K562 (cell line): ENCODE measurements around the gene YTHDF1.

Experiments
- ATF7 ChIP-seq: fragments of 450-650 bp; IDR thresholded peaks from 2 replicates; pipeline ENCODE4 v1.7.1; 2014; ENCODE audit warnings: mild to moderate bottlenecking, moderate library complexity
- BRCA1 ChIP-seq, 2 experiments: fragments of 450-650 bp in 1 of 2; sonication (generic) in 1 of 2; formaldehyde crosslinking in 1 of 2; IDR thresholded peaks; 2 replicates each; pipeline versions ENCODE4 v1.5.0 to v1.6.1; 2017 to 2020; ENCODE audit warnings: mild to moderate bottlenecking in 1 of 2, missing genetic modification reagents in 1 of 2
- HMG20B ChIP-seq: fragments of 250-450 bp; sonication (Bioruptor Pico); IDR thresholded peaks from 2 replicates; pipeline ENCODE4 v1.5.0; 2021; ENCODE audit warnings: mild to moderate bottlenecking
- SP1 ChIP-seq: sonication (generic); formaldehyde crosslinking; IDR thresholded peaks from 2 replicates; pipeline ENCODE4 v1.8.1; 2022; ENCODE audit warnings: mild to moderate bottlenecking, missing genetic modification reagents
- ZNF655 ChIP-seq: fragments of 250-450 bp; sonication (Bioruptor Pico); IDR thresholded peaks from 2 replicates; pipeline ENCODE4 v1.5.0; 2021
- TF ChIP-seq, protein P1 (sequence below): fragments of 250-450 bp; sonication (Bioruptor Pico); IDR thresholded peaks from 2 replicates; pipeline ENCODE4 v1.4.0; 2020; ENCODE audit warnings: borderline replicate concordance
- TF ChIP-seq, protein P2 (sequence below), 2 experiments: fragments of 450-650 bp; IDR thresholded peaks; 2 replicates each; pipeline ENCODE4 v1.6.1; 2016; ENCODE audit warnings: mild to moderate bottlenecking in 2 of 2, borderline replicate concordance in 1 of 2, low read depth in 1 of 2, moderate library complexity in 1 of 2

DNA sequence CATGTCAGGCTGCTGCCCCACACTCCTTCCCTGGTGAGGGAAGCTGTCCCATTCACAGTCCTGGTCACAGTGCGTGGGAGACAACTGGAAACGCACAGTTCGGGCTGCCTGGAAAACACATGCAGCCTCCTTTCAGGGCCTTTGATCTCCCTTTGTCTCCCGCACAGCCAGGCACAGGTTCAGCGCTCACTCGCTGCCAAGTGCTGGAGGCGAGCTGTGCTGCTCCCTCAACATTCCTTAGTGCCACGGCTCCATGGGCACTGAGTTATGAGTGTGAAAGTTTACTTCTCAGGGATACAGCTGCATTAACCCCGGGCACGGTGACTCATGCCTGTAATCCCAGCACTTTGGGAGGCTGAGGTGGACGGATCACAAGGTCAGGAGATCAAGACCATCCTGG is 9.1 kb downstream of the YTHDF1 start:
- no peak for TF ChIP-seq BRCA1 (IDR thresholded peaks at IDR 0.05)
- TF ChIP-seq BRCA1 (CRISPR knock-in tag; IDR thresholded peaks at IDR 0.05) = no peak
- TF ChIP-seq ZNF655 (CRISPR knock-in tag) = no peak
- TF ChIP-seq, protein P1, sequence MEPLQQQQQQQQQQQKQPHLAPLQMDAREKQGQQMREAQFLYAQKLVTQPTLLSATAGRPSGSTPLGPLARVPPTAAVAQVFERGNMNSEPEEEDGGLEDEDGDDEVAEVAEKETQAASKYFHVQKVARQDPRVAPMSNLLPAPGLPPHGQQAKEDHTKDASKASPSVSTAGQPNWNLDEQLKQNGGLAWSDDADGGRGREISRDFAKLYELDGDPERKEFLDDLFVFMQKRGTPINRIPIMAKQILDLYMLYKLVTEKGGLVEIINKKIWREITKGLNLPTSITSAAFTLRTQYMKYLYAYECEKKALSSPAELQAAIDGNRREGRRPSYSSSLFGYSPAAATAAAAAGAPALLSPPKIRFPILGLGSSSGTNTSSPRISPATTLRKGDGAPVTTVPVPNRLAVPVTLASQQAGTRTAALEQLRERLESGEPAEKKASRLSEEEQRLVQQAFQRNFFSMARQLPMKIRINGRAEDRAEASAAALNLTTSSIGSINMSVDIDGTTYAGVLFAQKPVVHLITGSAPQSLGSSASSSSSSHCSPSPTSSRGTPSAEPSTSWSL (CRISPR knock-in tag) = no peak
- no peak for TF ChIP-seq SP1
- TF ChIP-seq, protein P2, sequence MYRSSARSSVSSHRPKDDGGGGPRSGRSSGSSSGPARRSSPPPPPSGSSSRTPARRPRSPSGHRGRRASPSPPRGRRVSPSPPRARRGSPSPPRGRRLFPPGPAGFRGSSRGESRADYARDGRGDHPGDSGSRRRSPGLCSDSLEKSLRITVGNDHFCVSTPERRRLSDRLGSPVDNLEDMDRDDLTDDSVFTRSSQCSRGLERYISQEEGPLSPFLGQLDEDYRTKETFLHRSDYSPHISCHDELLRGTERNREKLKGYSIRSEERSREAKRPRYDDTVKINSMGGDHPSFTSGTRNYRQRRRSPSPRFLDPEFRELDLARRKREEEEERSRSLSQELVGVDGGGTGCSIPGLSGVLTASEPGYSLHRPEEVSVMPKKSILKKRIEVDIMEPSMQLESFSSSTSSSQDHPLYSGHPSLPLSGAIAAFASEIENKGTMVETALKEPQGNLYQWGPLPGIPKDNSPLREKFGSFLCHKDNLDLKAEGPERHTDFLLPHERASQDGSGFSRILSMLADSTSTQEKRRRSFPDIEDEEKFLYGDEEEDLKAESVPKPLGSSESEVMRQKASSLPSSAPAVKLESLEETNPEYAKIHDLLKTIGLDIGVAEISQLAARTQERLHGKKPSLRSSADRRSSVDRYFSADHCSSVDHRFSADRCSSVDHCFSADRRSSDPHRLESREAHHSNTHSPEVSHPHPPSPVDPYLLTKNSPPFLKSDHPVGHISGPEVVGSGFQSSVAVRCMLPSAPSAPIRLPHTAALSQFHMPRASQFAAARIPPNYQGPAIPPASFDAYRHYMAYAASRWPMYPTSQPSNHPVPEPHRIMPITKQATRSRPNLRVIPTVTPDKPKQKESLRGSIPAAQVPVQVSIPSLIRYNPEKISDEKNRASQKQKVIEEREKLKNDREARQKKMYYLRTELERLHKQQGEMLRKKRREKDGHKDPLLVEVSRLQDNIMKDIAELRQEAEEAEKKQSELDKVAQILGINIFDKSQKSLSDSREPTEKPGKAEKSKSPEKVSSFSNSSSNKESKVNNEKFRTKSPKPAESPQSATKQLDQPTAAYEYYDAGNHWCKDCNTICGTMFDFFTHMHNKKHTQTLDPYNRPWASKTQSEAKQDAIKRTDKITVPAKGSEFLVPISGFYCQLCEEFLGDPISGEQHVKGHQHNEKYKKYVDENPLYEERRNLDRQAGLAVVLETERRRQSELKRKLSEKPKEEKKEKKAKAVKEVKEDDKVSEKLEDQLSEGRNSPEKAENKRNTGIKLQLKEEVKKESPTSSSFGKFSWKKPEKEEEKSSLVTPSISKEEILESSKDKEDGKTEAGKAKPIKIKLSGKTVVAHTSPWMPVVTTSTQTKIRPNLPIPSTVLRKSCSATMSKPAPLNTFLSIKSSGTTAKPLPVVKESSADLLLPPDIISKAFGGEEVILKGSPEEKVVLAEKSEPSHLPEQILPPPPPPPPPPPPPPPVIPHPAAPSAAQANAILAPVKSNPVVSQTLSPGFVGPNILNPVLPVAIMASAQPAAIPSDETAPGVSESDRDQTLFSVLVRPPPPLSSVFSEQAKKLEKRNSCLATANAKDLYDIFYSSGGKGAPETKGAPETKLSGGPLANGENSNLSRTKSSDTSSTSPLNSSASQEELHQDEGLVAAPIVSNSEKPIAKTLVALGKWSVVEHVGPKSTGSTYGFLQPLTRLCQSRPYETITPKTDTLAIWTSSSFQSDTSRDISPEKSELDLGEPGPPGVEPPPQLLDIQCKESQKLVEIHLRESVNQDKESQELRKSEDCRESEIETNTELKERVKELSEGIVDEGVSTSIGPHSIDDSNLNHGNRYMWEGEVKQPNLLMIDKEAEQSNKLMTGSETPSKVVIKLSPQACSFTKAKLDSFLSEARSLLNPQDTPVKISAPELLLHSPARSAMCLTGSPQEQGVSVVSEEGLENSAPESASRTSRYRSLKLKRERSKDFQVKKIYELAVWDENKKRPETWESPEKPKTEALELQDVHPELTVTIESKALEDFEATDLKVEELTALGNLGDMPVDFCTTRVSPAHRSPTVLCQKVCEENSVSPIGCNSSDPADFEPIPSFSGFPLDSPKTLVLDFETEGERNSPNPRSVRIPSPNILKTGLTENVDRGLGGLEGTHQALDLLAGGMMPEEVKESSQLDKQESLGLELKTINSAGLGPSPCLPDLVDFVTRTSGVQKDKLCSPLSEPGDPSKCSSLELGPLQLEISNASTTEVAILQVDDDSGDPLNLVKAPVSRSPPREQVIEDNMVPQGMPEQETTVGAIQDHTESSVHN (IDR thresholded peaks at IDR 0.05; ENCODE audit: borderline replicate concordance in 1 of 2, low read depth in 1 of 2) = no peak
- TF ChIP-seq HMG20B (CRISPR knock-in tag) = no peak
- TF ChIP-seq ATF7 = no peak
